Liver (tissue), 9 donors: Measurements from ENCODE around the gene JMJD6. TPM values are rescaled to one million over a fixed set of nuclear protein-coding genes. Genes with fewer than 3 reads are reported as not detected.

Experiments used
- DNase-seq: peaks from one replicate; pipeline ENCODE4 v3.0.0-alpha.2; 2017; ENCODE audit warnings: low spot score
- H3K27ac ChIP-seq, 2 donors: one replicate each; pipeline ENCODE4 v1.7.0; 2013; ENCODE audit warnings: inconsistent platforms in 2 of 2, low read length in 2 of 2, control low read depth in 1 of 2, low read depth in 1 of 2, mild to moderate bottlenecking in 1 of 2
- H3K27me3 ChIP-seq, 4 donors: one replicate each; pipeline versions ENCODE4 v1.6.1 to v1.7.0; 2013; ENCODE audit warnings: low read length in 3 of 4, inconsistent platforms in 1 of 4, mild to moderate bottlenecking in 1 of 4, moderate library complexity in 1 of 4; ENCODE audit not compliant: control insufficient read depth in 4 of 4, insufficient read depth in 4 of 4
- H3K36me3 ChIP-seq, 4 donors: one replicate each; pipeline versions ENCODE4 v1.6.1 to v1.7.0; 2013; ENCODE audit warnings: low read length in 3 of 4, mild to moderate bottlenecking in 3 of 4, low read depth in 1 of 4, moderate library complexity in 1 of 4; ENCODE audit not compliant: control insufficient read depth in 4 of 4, insufficient read depth in 3 of 4
- H3K4me1 ChIP-seq, 4 donors: one replicate each; pipeline versions ENCODE4 v1.6.1 to v1.7.0; 2013; ENCODE audit warnings: low read length in 3 of 4, mild to moderate bottlenecking in 3 of 4, moderate library complexity in 1 of 4; ENCODE audit not compliant: control insufficient read depth in 4 of 4, insufficient read depth in 4 of 4
- H3K4me3 ChIP-seq, 3 donors: one replicate each; pipeline versions ENCODE4 v1.6.1 to v1.7.0; 2013; ENCODE audit warnings: low read length in 3 of 3, control low read depth in 1 of 3, low read depth in 1 of 3, mild to moderate bottlenecking in 1 of 3
- H3K9ac ChIP-seq, 2 donors: one replicate each; pipeline ENCODE4 v1.7.0; 2013; ENCODE audit warnings: low read length in 2 of 2, mild to moderate bottlenecking in 2 of 2, moderate library complexity in 2 of 2, control low read depth in 1 of 2, low read depth in 1 of 2
- H3K9me3 ChIP-seq, 4 donors: one replicate each; pipeline versions ENCODE4 v1.6.1 to v1.7.0; 2013; ENCODE audit warnings: low read length in 3 of 4; ENCODE audit not compliant: control insufficient read depth in 4 of 4
- FOXA1 ChIP-seq: IDR thresholded peaks from 2 replicates; pipeline ENCODE4 v1.6.1; 2016; ENCODE audit warnings: antibody characterized with exemption
- FOXA2 ChIP-seq: IDR thresholded peaks from 2 replicates; pipeline ENCODE4 v1.6.1; 2016; ENCODE audit warnings: antibody characterized with exemption
- GABPA ChIP-seq, 2 donors: IDR thresholded peaks in 1 of 2; conservative IDR thresholded peaks in 1 of 2; 2 replicates each; pipeline ENCODE4 v1.6.1; 2016; ENCODE audit warnings: antibody characterized with exemption in 2 of 2, mild to moderate bottlenecking in 1 of 2, moderate library complexity in 1 of 2
- HNF4A ChIP-seq, 2 donors: conservative IDR thresholded peaks; 2 replicates each; pipeline ENCODE4 v1.6.1; 2016; ENCODE audit warnings: antibody characterized with exemption in 2 of 2, mild to moderate bottlenecking in 2 of 2
- NR2F2 ChIP-seq: IDR thresholded peaks from 2 replicates; pipeline ENCODE4 v1.6.1; 2016; ENCODE audit warnings: antibody characterized with exemption
- RAD21 ChIP-seq, 2 donors: IDR thresholded peaks; 2 replicates each; pipeline ENCODE4 v1.6.1; 2016; ENCODE audit warnings: antibody characterized with exemption in 2 of 2, mild to moderate bottlenecking in 2 of 2
- REST ChIP-seq: IDR thresholded peaks from 2 replicates; pipeline ENCODE4 v1.6.1; 2016; ENCODE audit warnings: antibody characterized with exemption, mild to moderate bottlenecking
- RXRA ChIP-seq, 2 donors: IDR thresholded peaks; 2 replicates each; pipeline ENCODE4 v1.6.1; 2017 to 2018; ENCODE audit warnings: antibody characterized with exemption in 2 of 2, mild to moderate bottlenecking in 1 of 2
- TAF1 ChIP-seq: conservative IDR thresholded peaks from 2 replicates; pipeline ENCODE4 v1.6.1; 2016; ENCODE audit warnings: antibody characterized with exemption, mild to moderate bottlenecking
- YY1 ChIP-seq: IDR thresholded peaks from 2 replicates; pipeline ENCODE4 v1.6.1; 2016; ENCODE audit warnings: antibody characterized with exemption, mild to moderate bottlenecking
- WGBS: extraction: QIAGEN DNeasy Blood & Tissue Kit; methylation state at CpG from one replicate; pipeline ENCODE4 v1.1.7; 2013; 5-methylcytosine and 5-hydroxymethylcytosine counted together
- polyA plus RNA-seq, 2 donors: library from polyadenylated mRNA; stranded (reverse) in 1 of 2; unstranded in 1 of 2; fragments of 200-250 nt in 1 of 2; fragments of >200 nt in 1 of 2; fragmentation: Nextera tagmentation in 1 of 2; extraction: Ambion mirVana in 1 of 2; gene quantifications; one replicate each; pipeline versions ENCODE4 v1.2.1 to v1.2.3, GENCODE V29; 2013 to 2015
- total RNA-seq, 2 donors: library from RNA; depleted of rRNA; stranded (reverse); fragments of >200 nt; gene quantifications; one replicate each; pipeline ENCODE4 v1.2.3, GENCODE V29; 2014
- TF ChIP-seq, protein P1 (sequence below): IDR thresholded peaks from 2 replicates; pipeline ENCODE4 v1.6.1; 2016; ENCODE audit warnings: antibody characterized with exemption
- TF ChIP-seq, protein P2 (sequence below): fragments of 150-350 bp; IDR thresholded peaks from 2 replicates; pipeline ENCODE4 v1.5.1; 2017; ENCODE audit warnings: improper control_type of control experiment, low read depth, low read length; ENCODE audit not compliant: missing input control
- donor health status: healthy.
- donor health status: healthy.
- donor health status: healthy.
- donor health status: healthy.
- donor health status: healthy.

Gene JMJD6
- total and polyA plus RNA-seq, 4 donors: 9.9 to 16.1 (median 11.2) TPM

GRCh38 chr17:76672270-76672851 lies 54.0 kb downstream of the JMJD6 start:
- H3K9ac ChIP-seq: peak overlapping the region; percentile 61 to 96
- H3K27me3 ChIP-seq: no peaks in the 10 kb centered on the region
- H3K9me3 ChIP-seq: no peaks in the 10 kb centered on the region
- 34% methylated on average over 13 of the region's 13 CpGs for WGBS
- no peaks in the 10 kb centered on the region for H3K36me3 ChIP-seq
- H3K4me1 ChIP-seq: peaks cover 0 to 12% (median 5%) of the 10 kb centered on the region in 4 donors
- TF ChIP-seq, protein P1, sequence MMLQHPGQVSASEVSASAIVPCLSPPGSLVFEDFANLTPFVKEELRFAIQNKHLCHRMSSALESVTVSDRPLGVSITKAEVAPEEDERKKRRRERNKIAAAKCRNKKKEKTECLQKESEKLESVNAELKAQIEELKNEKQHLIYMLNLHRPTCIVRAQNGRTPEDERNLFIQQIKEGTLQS: no peak
- TF ChIP-seq FOXA2 (peak; percentile 11), YY1 (no peak)
- peak overlapping the region; percentile 59 to 68 (median 66) for H3K4me3 ChIP-seq
- DNase-seq: no peak
- peak overlapping the region; percentile 84 to 86 for H3K27ac ChIP-seq

GRCh38 chr17:76671912-76672262 lies 54.5 kb downstream of the JMJD6 start:
- DNase-seq: no peak
- no peaks in the 10 kb centered on the region for H3K27me3 ChIP-seq
- H3K27ac ChIP-seq: peak overlapping the region; percentile 84 to 86
- H3K36me3 ChIP-seq: no peaks in the 10 kb centered on the region
- TF ChIP-seq FOXA2: no peak
- TF ChIP-seq NR2F2: peak; percentile 9
- no peak for TF ChIP-seq FOXA1
- peak; percentile 90 for TF ChIP-seq YY1
- TF ChIP-seq REST: peak; percentile 18
- no peak for TF ChIP-seq RXRA (IDR thresholded peaks at IDR 0.05)
- TF ChIP-seq, protein P2, sequence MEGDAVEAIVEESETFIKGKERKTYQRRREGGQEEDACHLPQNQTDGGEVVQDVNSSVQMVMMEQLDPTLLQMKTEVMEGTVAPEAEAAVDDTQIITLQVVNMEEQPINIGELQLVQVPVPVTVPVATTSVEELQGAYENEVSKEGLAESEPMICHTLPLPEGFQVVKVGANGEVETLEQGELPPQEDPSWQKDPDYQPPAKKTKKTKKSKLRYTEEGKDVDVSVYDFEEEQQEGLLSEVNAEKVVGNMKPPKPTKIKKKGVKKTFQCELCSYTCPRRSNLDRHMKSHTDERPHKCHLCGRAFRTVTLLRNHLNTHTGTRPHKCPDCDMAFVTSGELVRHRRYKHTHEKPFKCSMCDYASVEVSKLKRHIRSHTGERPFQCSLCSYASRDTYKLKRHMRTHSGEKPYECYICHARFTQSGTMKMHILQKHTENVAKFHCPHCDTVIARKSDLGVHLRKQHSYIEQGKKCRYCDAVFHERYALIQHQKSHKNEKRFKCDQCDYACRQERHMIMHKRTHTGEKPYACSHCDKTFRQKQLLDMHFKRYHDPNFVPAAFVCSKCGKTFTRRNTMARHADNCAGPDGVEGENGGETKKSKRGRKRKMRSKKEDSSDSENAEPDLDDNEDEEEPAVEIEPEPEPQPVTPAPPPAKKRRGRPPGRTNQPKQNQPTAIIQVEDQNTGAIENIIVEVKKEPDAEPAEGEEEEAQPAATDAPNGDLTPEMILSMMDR: peak; percentile 18
- TF ChIP-seq HNF4A (conservative IDR thresholded peaks at IDR 0.05): peak in 1 of 2 donors; percentile 2
- peak; percentile 75 for TF ChIP-seq TAF1
- peak in 1 of 2 donors; percentile 8 for TF ChIP-seq RAD21 (IDR thresholded peaks at IDR 0.05)
- TF ChIP-seq GABPA (IDR thresholded peaks at IDR 0.05 in 1 of 2, conservative IDR thresholded peaks at IDR 0.05 in 1 of 2): peak in 1 of 2 donors; percentile 86
- peak overlapping the region; percentile 61 to 96 for H3K9ac ChIP-seq
- H3K4me1 ChIP-seq: peaks cover 0 to 12% (median 5%) of the 10 kb centered on the region in 4 donors
- no peaks in the 10 kb centered on the region for H3K9me3 ChIP-seq
- H3K4me3 ChIP-seq: peak overlapping the region; percentile 59 to 68 (median 66)
- under 1% methylated on average over 19 of the region's 19 CpGs for WGBS
